Suprapubic skin (tissue), 4 donors: Measurements from ENCODE around the gene FAU. TPM values are rescaled to one million over a fixed set of nuclear protein-coding genes. Genes with fewer than 3 reads are reported as not detected.

Source experiments
- DNase-seq, 2 donors: peaks; one replicate each; pipeline ENCODE4 v3.0.0-alpha.2; 2019; ENCODE audit warnings: low spot score in 2 of 2
- H3K27ac ChIP-seq: fragments of 200-600 bp; sonication (generic); one replicate; pipeline ENCODE4 v1.5.1; 2019
- H3K27me3 ChIP-seq: fragments of 200-600 bp; sonication (generic); one replicate; pipeline ENCODE4 v1.5.1; 2019
- H3K36me3 ChIP-seq: fragments of 200-600 bp; sonication (generic); one replicate; pipeline ENCODE4 v1.5.1; 2019
- H3K4me1 ChIP-seq: fragments of 200-600 bp; sonication (generic); one replicate; pipeline ENCODE4 v1.5.1; 2019
- H3K4me3 ChIP-seq: fragments of 200-600 bp; sonication (generic); one replicate; pipeline ENCODE4 v1.5.1; 2019; ENCODE audit warnings: mild to moderate bottlenecking
- H3K9me3 ChIP-seq: fragments of 200-600 bp; sonication (generic); one replicate; pipeline ENCODE4 v1.5.1; 2019
- EP300 ChIP-seq: sonication (generic); formaldehyde crosslinking; IDR thresholded peaks from one replicate; pipeline ENCODE4 v1.6.1; 2017; ENCODE audit warnings: antibody characterized with exemption
- POLR2A ChIP-seq, 2 donors: fragments of 450-650 bp; IDR thresholded peaks; one replicate each; pipeline ENCODE4 v1.6.1; 2017; ENCODE audit warnings: antibody characterized with exemption in 2 of 2, mild to moderate bottlenecking in 2 of 2, moderate library complexity in 2 of 2
- POLR2AphosphoS5 ChIP-seq, 3 donors: sonication (generic); formaldehyde crosslinking; IDR thresholded peaks; one replicate each; pipeline ENCODE4 v1.6.1; 2017; ENCODE audit warnings: antibody characterized with exemption in 3 of 3
- WGBS: methylation state at CpG from one replicate; pipeline ENCODE4 v1.1.5; 2018; 5-methylcytosine and 5-hydroxymethylcytosine counted together
- total RNA-seq, 4 donors: library from RNA; depleted of rRNA; stranded (reverse); fragments of >200 nt; gene quantifications; one replicate each; pipeline ENCODE4 v1.1.0, GENCODE V29; 2016
- TF ChIP-seq, protein P1 (sequence below), 2 donors: fragments of 200-600 bp in 1 of 2; fragments of 450-650 bp in 1 of 2; sonication (generic) in 1 of 2; IDR thresholded peaks; one replicate each; pipeline ENCODE4 v1.5.1; 2016 to 2019; ENCODE audit warnings: antibody characterized with exemption in 2 of 2, mild to moderate bottlenecking in 1 of 2, moderate library complexity in 1 of 2

Gene FAU
- total RNA-seq, 4 donors from 2014 or later: 584 to 609 (median 602) TPM

DNA sequence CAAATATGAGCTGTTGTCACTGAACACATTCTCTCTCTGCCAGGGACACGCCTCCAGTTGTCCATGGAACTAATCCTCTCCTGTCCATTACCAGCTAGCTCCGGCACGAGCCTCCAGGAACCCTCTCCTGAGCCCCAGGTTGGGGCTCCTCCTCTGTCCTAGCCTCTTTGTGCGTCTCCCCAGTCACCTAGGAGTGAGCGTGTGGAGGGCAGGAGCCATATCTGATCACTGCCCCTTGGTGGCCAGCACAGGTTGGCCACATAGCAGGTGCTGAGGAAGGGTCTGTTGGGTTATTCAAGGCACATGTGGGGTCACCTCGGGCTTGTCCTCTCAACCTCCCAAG lies 9.9 kb upstream of the FAU start:
- no peaks in the 10 kb centered on the region for H3K27me3 ChIP-seq
- peaks cover 57% of the 10 kb centered on the region for H3K36me3 ChIP-seq
- no peak for TF ChIP-seq POLR2AphosphoS5 (IDR thresholded peaks at IDR 0.05)
- TF ChIP-seq, protein P1, sequence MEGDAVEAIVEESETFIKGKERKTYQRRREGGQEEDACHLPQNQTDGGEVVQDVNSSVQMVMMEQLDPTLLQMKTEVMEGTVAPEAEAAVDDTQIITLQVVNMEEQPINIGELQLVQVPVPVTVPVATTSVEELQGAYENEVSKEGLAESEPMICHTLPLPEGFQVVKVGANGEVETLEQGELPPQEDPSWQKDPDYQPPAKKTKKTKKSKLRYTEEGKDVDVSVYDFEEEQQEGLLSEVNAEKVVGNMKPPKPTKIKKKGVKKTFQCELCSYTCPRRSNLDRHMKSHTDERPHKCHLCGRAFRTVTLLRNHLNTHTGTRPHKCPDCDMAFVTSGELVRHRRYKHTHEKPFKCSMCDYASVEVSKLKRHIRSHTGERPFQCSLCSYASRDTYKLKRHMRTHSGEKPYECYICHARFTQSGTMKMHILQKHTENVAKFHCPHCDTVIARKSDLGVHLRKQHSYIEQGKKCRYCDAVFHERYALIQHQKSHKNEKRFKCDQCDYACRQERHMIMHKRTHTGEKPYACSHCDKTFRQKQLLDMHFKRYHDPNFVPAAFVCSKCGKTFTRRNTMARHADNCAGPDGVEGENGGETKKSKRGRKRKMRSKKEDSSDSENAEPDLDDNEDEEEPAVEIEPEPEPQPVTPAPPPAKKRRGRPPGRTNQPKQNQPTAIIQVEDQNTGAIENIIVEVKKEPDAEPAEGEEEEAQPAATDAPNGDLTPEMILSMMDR (IDR thresholded peaks at IDR 0.05): no peak
- no peak for TF ChIP-seq EP300
- no peak for TF ChIP-seq POLR2A (IDR thresholded peaks at IDR 0.05)
- peak in 1 of 2 donors; percentile 60 for DNase-seq
- H3K27ac ChIP-seq: no peak overlapping the region
- no peak overlapping the region for H3K4me3 ChIP-seq
- 78% methylated on average over 5 of the region's 6 CpGs for WGBS
- peaks cover 34% of the 10 kb centered on the region for H3K4me1 ChIP-seq
- H3K9me3 ChIP-seq: no peaks in the 10 kb centered on the region

DNA sequence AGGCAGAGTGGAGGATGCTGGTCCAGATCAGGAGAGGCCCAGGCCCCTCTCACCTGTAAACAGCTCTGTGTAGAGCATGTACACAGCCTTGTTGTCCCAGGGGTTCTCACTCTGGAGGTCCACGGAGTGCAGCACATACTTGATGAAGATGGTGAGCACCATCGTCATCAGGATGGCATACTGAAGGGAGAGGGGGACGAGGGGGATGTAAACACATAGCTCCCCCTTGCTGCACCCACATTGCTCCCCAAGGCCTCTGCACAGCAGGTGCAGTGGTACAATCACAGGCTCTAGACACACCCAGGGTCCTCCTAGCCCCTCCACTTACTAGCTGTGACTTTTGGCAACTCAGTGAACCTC lies 9.5 kb upstream of the FAU start:
- WGBS: 88% methylated on average over 3 of the region's 3 CpGs
- TF ChIP-seq EP300 (no peak), POLR2AphosphoS5 (IDR thresholded peaks at IDR 0.05) (no peak), POLR2A (IDR thresholded peaks at IDR 0.05) (no peak)
- TF ChIP-seq, protein P1 (IDR thresholded peaks at IDR 0.05): no peak
- no peak overlapping the region for H3K4me3 ChIP-seq
- H3K36me3 ChIP-seq: peaks cover 61% of the 10 kb centered on the region
- no peaks in the 10 kb centered on the region for H3K27me3 ChIP-seq
- peaks cover 34% of the 10 kb centered on the region for H3K4me1 ChIP-seq
- no peaks in the 10 kb centered on the region for H3K9me3 ChIP-seq
- H3K27ac ChIP-seq: no peak overlapping the region
- DNase-seq: no peak

GRCh38 chr11:65130631-65131416 lies 8.9 kb upstream of the FAU start:
- Histone ChIP-seq H3K4me3 (no peak overlapping the region), H3K36me3 (peaks cover 67% of the 10 kb centered on the region), H3K27ac (no peak overlapping the region), H3K27me3 (no peaks in the 10 kb centered on the region), H3K9me3 (no peaks in the 10 kb centered on the region), H3K4me1 (peaks cover 29% of the 10 kb centered on the region)
- DNase-seq: peak in 1 of 2 donors; percentile 60
- WGBS: 94% methylated on average over 9 of the region's 19 CpGs
- TF ChIP-seq EP300 (no peak), POLR2AphosphoS5 (IDR thresholded peaks at IDR 0.05) (no peak), POLR2A (IDR thresholded peaks at IDR 0.05) (no peak)
- TF ChIP-seq, protein P1 (IDR thresholded peaks at IDR 0.05): no peak

- no peaks in the 10 kb centered on the region for H3K27me3 ChIP-seq
- TF ChIP-seq POLR2A (IDR thresholded peaks at IDR 0.05): no peak
- TF ChIP-seq EP300: no peak
- no peak overlapping the region for H3K4me3 ChIP-seq
- H3K36me3 ChIP-seq: peaks cover 77% of the 10 kb centered on the region
- DNase-seq: peak; percentile 57 to 72
- H3K4me1 ChIP-seq: peaks cover 22% of the 10 kb centered on the region
- no peaks in the 10 kb centered on the region for H3K9me3 ChIP-seq
- 83% methylated on average over 12 of the region's 13 CpGs for WGBS
- no peak overlapping the region for H3K27ac ChIP-seq
These were observed 7.9 kb upstream of the FAU start for GRCh38 chr11:65129649-65130441.

- TF ChIP-seq, protein P1 (IDR thresholded peaks at IDR 0.05): no peak
- Histone ChIP-seq H3K4me1 (peaks cover 28% of the 10 kb centered on the region), H3K27ac (no peak overlapping the region), H3K4me3 (no peak overlapping the region), H3K36me3 (peaks cover 80% of the 10 kb centered on the region), H3K9me3 (no peaks in the 10 kb centered on the region), H3K27me3 (no peaks in the 10 kb centered on the region)
- 76% methylated on average over 6 of the region's 15 CpGs for WGBS
- peak; percentile 55 to 77 for DNase-seq
These were observed 6.5 kb upstream of the FAU start for GRCh38 chr11:65128182-65129145.
